Thoracic aorta (tissue), 2 donors: Measurements from ENCODE around the gene NUDCD2. TPM values are rescaled to one million over a fixed set of nuclear protein-coding genes. Genes with fewer than 3 reads are reported as not detected.

ENCODE experiments used
- ATAC-seq: fragments of 150-250 bp; one replicate; pipeline ENCODE4 v1.8.0; 2017; ENCODE audit warnings: low read depth; ENCODE audit not compliant: insufficient number of reproducible peaks, low FRiP score
- DNase-seq: peaks from one replicate; pipeline ENCODE4 v3.0.0-alpha.2; 2020; ENCODE audit warnings: low spot score
- H3K27ac ChIP-seq, 2 donors: fragments of 200-600 bp; sonication (generic); 1 replicate in 1 of 2; 2 replicates in 1 of 2; pipeline ENCODE4 v1.5.1; 2016; ENCODE audit warnings: mild to moderate bottlenecking in 2 of 2, moderate library complexity in 2 of 2
- H3K27me3 ChIP-seq: fragments of 200-600 bp; sonication (generic); replicated peaks from 2 replicates; pipeline ENCODE4 v1.6.0; 2016; ENCODE audit warnings: mild to moderate bottlenecking; ENCODE audit not compliant: insufficient read depth
- H3K36me3 ChIP-seq: fragments of 200-600 bp; sonication (generic); one replicate; pipeline ENCODE4 v1.5.1; 2016
- H3K4me1 ChIP-seq, 2 donors: fragments of 200-600 bp; sonication (generic); 1 replicate in 1 of 2; 2 replicates in 1 of 2; pipeline versions ENCODE4 v1.5.1 to v1.6.0; 2016; ENCODE audit warnings: low read depth in 2 of 2, mild to moderate bottlenecking in 1 of 2; ENCODE audit not compliant: control insufficient read depth in 1 of 2
- H3K4me3 ChIP-seq: fragments of 200-600 bp; sonication (generic); 2 replicates; pipeline ENCODE4 v1.5.1; 2016; ENCODE audit warnings: mild to moderate bottlenecking
- H3K9me3 ChIP-seq: fragments of 200-600 bp; sonication (generic); 2 replicates; pipeline ENCODE4 v1.5.1; 2016
- CTCF ChIP-seq: fragments of 200-600 bp; sonication (generic); IDR thresholded peaks from one replicate; pipeline ENCODE4 v1.5.1; 2019; ENCODE audit warnings: antibody characterized with exemption
- total RNA-seq, 2 donors: library from RNA; depleted of rRNA; stranded (reverse); fragments of >200 nt; gene quantifications; one replicate each; pipeline versions ENCODE4 v1.1.0 to v1.2.3, GENCODE V29; 2016

Gene NUDCD2
- total RNA-seq, 2 donors from 2014 or later = 4.7 to 5.5 TPM

GRCh38 chr5:163409384-163409783 lies 50.5 kb downstream of the NUDCD2 start:
- ATAC-seq (no peak), DNase-seq (no peak)
- no peaks in the 10 kb centered on the region for H3K36me3 ChIP-seq
- TF ChIP-seq CTCF = no peak
- no peaks in the 10 kb centered on the region for H3K27me3 ChIP-seq
- no peaks in the 10 kb centered on the region for H3K9me3 ChIP-seq
- H3K27ac ChIP-seq = no peak overlapping the region
- no peaks in the 10 kb centered on the region for H3K4me1 ChIP-seq
- no peak overlapping the region for H3K4me3 ChIP-seq

GRCh38 chr5:163408311-163408923 lies 51.5 kb downstream of the NUDCD2 start:
- Histone ChIP-seq H3K4me3 (peak overlapping the region; percentile 33), H3K27me3 (no peaks in the 10 kb centered on the region), H3K36me3 (no peaks in the 10 kb centered on the region), H3K9me3 (no peaks in the 10 kb centered on the region), H3K27ac (no peak overlapping the region), H3K4me1 (no peaks in the 10 kb centered on the region)
- ATAC-seq = peak; percentile 89
- peak; percentile 82 for TF ChIP-seq CTCF
- DNase-seq = no peak

- H3K27me3 ChIP-seq = no peaks in the 10 kb centered on the region
- H3K9me3 ChIP-seq = no peaks in the 10 kb centered on the region
- DNase-seq (no peak), ATAC-seq (no peak)
- H3K4me1 ChIP-seq = no peaks in the 10 kb centered on the region
- TF ChIP-seq CTCF = no peak
- H3K36me3 ChIP-seq = no peaks in the 10 kb centered on the region
- no peak overlapping the region for H3K4me3 ChIP-seq
- no peak overlapping the region for H3K27ac ChIP-seq
Measured at GRCh38 chr5:163407034-163407655, 52.8 kb downstream of the NUDCD2 start.

GRCh38 chr5:163404364-163405173 lies 55.3 kb downstream of the NUDCD2 start:
- H3K9me3 ChIP-seq = no peaks in the 10 kb centered on the region
- H3K4me1 ChIP-seq = no peaks in the 10 kb centered on the region
- TF ChIP-seq CTCF = no peak
- no peaks in the 10 kb centered on the region for H3K36me3 ChIP-seq
- H3K4me3 ChIP-seq = no peak overlapping the region
- DNase-seq (no peak), ATAC-seq (no peak)
- H3K27me3 ChIP-seq = no peaks in the 10 kb centered on the region
- no peak overlapping the region for H3K27ac ChIP-seq

GRCh38 chr5:163402007-163402406 lies 57.9 kb downstream of the NUDCD2 start:
- Histone ChIP-seq H3K27me3 (no peaks in the 10 kb centered on the region), H3K9me3 (no peaks in the 10 kb centered on the region), H3K36me3 (no peaks in the 10 kb centered on the region), H3K4me3 (no peak overlapping the region), H3K27ac (no peak overlapping the region), H3K4me1 (no peaks in the 10 kb centered on the region)
- ATAC-seq = no peak
- no peak for TF ChIP-seq CTCF
- no peak for DNase-seq
